SKM-1 (cell line): ENCODE results near the gene RTTN.

Experiments
- DNase-seq: peaks from one replicate; lab custom pipeline; 2025; ENCODE audit not compliant: unreplicated experiment; lab: John Stamatoyannopoulos, UW

RTTN gene

GRCh38 chr18:70085641-70086040 lies 119.8 kb downstream of the RTTN start:
- no peak for DNase-seq

DNA sequence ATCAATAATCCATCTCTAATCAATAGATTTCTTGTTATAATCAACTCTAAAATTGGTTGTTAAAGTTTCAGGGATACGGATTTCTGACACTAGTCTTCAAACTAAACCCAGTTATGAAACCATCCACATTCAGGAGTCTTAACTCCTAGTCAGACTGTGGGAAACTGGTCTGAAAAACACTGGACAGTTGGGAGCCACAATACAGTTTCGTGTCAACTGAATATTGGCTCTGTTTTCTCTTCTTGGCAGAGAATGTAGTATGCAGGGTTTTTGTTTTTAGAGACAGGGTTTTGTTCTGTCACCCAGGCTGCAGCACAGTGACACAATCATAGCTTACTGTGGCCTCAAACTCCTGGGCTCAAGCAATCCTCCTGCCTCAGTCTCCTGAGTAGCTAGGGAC lies 123.1 kb downstream of the RTTN start:
- no peak for DNase-seq

DNA sequence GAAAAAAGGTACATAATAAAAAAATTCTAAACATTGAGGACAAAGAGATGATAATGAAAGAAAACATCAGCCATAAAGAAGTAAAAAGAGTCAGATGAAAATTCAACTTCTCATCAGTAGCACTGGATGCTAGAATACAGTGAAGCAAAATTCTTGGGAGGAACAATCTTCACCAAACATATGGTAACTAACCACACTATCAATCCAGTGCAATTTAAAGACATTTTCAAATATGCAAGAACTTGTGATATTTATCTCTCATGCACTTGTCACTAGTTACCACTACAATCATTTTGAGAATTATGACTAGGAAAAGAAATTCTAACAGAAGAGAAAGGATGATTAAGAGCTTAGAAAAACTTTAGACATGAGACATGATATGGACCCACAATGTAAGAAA lies 127.4 kb downstream of the RTTN start:
- no peak for DNase-seq

DNA sequence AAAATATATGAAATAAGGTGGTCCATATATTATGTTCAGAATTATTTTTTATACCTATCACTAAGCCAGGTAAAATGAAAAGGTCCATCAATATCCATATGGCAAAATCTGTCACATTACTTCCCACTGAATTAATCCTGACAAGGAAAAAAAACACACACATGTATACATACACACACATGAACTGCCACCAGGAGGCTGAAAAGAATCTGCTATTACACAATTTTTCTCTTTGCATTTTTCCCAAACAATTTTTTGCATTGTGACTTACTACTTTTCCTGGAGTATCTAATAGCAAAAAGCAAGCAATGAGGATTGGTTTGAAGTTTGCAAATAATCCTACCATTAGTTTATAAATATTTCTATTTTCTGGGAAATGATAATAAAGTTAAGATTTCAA lies 129.6 kb downstream of the RTTN start:
- no peak for DNase-seq

DNA sequence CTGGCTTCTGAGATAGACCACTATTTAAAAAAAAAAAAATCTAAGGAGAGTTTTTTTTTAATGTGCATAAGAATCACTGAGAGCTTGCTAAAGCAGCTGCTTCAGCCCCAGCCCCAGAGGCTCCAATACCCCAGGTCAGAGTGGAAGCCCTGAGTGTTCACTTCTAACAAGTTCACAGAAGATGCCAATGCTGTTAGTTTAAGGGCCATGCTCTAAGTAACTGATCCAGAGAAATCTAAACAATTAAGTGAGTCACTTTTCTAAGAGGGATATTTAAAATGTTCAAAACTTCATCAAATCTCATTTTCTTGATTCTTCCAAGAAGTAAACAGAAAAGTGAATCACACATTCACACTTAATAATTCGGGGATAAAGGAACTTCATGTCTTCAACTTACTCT lies 131.4 kb downstream of the RTTN start:
- no peak for DNase-seq

GRCh38 chr18:70073432-70073831 lies 132.1 kb downstream of the RTTN start:
- no peak for DNase-seq

DNA sequence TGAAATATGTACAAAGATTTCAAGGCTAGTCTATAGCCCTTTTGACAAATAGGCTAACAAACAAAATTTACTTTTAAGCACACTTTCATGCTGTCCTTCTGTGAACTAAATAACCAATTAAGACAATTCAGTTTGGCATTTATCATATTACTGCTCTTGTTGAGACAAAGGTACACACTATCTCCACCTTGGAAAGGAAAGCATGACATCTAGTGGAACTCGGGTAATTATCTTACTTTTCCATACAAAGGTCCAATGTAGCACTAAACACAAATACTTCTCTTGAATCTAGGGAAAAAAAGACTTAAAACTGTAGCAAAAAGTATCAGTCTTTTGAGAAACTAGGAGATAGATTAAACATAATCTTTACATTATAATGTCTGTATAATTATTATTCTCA lies 132.8 kb downstream of the RTTN start:
- no peak for DNase-seq

- no peak for DNase-seq
Observed at GRCh38 chr18:70069965-70070364, 135.5 kb downstream of the RTTN start.

- DNase-seq: no peak
Observed at GRCh38 chr18:70069382-70069781, 136.1 kb downstream of the RTTN start.

DNA sequence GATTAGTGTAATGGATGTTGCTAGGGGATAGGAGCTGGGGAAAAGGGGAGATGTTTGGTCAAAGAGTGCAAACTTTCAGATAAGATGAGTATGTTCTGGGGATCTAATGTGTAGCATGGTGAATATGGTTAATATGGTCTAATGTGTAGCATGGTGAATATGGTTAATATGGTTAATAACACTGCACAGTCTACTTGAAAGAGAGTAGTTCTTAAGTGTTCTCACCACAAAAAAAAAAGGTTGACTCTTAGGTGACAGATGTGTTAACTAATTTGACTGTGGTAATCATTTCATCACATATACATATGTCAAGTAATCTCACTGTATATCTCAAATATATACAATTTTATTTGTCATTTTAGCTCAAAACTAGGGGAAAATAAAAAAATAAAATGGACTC lies 136.5 kb downstream of the RTTN start:
- DNase-seq: no peak

- no peak for DNase-seq
Observed at GRCh38 chr18:70059684-70060083, 145.8 kb downstream of the RTTN start.

DNA sequence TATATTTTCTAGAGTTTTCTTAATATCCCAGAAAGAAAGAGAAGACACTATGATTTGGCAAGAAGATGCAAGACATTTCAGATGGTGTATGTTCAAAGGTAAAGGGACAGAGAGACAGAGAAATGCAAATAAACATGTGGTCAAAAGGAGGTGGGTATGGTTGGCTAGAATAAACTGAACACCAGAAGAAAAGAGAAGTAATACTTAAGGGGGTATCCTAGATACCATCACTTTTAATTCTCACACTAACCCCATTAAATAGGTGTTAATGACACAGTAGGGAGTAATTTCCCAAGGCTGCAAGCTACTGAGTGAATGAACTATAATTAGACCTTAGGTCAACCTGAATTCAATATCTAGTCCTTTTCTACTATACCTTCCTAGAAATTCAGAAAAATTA lies 146.6 kb downstream of the RTTN start:
- no peak for DNase-seq

DNA sequence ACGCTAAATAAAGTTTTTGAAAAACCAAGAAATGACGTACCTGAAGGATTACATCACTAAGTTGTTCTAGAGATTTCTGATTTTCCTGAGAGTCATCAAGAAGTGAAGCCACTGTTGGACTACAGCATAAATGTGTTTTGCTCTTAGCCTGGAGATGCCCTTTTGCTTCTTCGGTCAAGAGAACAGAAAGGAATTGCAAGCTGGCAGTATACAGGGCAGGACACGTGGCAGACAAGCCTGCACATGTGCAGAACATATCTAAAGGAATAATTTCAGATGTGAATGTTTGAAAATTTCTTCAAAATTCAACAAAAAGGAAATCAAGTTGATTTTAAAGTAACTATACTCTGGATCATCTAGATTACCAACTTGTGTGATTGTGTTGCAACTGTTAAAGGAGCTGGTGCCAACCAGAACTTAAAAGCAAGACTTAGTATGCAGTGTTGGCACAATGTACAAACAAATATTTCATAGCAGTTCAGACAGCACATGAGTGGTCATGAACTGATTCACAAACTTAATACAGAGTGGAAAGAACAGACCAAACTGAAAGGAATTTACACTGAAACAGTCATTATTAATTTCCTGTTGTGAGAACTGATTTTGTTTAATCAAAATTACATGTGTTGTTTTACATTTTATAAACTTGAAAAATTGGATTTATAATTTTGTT lies 157.4 kb downstream of the RTTN start:
- DNase-seq: no peak

DNA sequence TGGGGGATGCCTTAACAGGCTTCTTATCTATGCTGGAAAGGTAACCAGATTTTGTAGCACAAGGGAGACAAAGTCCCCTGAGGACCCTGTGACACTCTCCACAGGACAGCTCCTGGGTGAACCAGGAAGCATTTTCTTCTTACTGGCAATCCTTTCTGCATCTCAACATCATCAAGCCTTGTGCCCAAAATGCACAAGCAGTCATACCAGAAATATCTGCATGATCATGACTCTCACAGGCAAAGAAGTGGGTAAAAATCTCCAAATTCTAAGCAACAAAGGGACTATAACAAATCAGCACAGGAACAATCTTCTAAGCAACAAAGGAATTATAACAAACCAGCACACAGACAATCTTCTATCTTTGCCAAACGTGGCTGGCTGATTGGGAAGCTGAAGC lies 158.7 kb downstream of the RTTN start:
- no peak for DNase-seq

DNA sequence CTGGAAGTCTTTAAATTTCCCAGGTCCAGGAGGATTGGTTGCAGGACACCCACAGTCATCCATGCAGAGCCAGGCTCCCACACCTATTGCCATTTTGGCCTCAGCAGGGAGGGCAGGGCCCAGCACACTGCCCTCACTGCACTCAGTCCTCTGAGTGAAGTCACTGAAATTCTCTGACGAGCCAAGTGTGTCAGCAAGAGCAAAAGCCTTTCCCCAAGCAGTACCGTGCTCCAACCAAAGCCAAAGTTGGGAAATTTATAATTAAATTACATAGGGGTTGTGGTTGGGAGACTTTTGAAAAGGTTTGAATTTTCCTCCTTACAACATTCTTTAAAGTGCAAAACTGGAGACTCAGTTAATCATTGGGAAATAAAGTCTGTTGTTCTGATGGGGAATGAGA lies 159.3 kb downstream of the RTTN start:
- no peak for DNase-seq

DNA sequence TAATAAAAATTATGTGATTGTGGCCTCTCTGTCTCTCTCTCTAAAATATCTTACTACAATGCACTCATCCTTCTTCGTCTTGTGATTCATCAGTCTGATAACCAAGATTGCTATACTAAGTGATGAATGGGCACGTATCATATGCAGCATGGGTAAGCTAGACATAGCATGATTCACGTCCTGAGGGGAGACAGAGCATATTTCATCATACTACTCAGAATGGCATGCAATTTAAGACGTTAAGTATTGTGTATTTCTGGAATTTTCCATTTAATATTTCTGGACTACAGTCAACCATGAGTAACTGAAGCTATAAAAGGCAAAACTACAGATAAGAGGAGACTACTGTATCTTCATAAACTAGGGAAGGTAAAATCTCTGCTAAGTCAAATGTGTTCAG lies 160.9 kb downstream of the RTTN start:
- DNase-seq: no peak

DNA sequence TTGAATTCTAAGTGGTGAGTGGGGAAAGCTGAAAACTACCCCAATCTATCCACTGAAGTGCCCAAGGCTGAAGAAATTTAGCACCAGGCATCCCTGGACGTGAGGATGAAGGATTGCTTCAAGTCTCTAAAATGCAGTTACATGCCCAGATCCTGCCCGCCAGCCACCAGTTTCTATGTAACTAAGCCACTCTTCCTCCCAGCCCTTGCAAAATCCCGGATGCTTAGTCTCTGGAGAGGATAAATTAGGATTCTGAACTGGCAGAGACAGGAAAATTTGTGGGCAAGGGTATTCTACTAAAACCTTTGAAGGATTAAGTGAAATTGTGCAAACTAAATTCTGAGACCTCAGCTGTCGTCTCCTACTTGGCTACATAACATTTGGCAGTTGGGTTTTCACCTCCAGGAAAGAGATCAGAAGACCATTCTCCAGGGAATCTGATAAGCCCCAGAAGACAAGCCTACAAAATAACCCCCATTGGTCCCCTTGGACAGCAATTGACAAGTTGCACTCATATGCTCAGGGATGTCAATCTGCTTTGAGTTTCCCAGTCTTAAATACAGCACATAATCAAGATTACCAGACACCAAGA lies 163.9 kb downstream of the RTTN start:
- no peak for DNase-seq

- DNase-seq: no peak
Observed at GRCh38 chr18:70039186-70039585, 166.3 kb downstream of the RTTN start.

DNA sequence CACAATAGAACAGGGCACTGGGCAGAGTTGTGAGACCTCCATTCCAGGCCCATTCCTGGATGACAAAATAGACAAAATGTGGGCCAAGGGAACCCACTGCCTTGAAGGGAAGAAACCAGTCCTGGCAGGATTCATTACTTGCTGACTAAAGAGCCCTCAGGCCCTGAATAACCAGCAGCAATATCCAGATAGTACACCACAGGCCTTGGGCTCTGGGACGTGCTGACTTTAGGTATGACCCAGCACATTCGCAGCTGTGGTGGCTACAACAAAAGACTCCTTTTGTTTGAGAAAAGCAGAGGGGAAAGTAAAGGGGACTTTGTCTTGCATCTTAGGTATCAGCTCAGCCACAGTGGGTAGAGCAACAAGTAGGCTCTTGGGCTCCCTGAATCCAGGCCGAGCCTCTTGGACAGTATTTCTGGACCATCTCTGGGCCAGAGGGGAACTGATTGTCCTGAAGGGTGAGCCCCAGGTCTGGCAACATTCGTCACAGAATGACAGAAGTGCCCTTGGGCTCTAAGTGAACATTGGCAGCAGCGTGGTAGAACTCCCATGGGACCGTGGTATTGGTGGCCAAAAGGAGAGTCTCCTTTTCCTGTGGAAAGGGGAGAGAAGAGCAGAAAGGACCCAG lies 167.9 kb downstream of the RTTN start:
- no peak for DNase-seq

- no peak for DNase-seq
Observed at GRCh38 chr18:70036771-70037347, 168.6 kb downstream of the RTTN start.

GRCh38 chr18:70036168-70036567 lies 169.3 kb downstream of the RTTN start:
- DNase-seq: no peak

DNA sequence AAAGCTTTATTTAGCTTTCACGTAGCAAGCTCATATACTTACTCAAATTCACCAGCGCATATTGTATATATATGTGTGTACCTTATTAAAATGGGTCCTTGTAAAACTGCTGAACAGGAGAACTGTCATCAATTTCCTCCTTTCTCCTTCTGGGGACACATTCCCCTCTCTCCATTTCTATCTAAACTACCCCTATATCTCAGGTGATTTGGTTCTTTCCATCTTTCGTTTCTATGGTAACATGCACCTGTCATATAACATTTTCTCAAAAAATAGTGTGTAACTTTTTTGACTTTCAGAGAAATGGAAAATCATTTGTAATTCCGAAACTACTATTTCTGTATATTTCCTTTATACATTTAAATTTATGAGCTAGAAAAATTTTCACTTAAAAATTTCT lies 174.3 kb downstream of the RTTN start:
- DNase-seq: no peak
